Hepatocyte (in vitro differentiated cells): ENCODE measurements around the gene CNTNAP2.

Source experiments
- CTCF ChIP-seq: fragments of 200-600 bp; sonication (generic); IDR thresholded peaks from 2 replicates; pipeline ENCODE4 v1.5.1; 2016; ENCODE audit warnings: antibody characterized with exemption, mild to moderate bottlenecking; ENCODE audit not compliant: poor library complexity
- EZH2 ChIP-seq: fragments of 200-600 bp; sonication (generic); IDR thresholded peaks from 2 replicates; pipeline ENCODE4 v1.6.1; 2016; ENCODE audit warnings: antibody characterized with exemption, mild to moderate bottlenecking, borderline replicate concordance
- EZH2phosphoT487 ChIP-seq: fragments of 200-600 bp; sonication (generic); IDR thresholded peaks from one replicate; pipeline ENCODE4 v1.6.1; 2018; ENCODE audit warnings: antibody characterized with exemption, mild to moderate bottlenecking, low read depth, moderate library complexity; ENCODE audit not compliant: unreplicated experiment, severe bottlenecking

- TF ChIP-seq CTCF, result no peak
- TF ChIP-seq EZH2, result no peak
- no peak for TF ChIP-seq EZH2phosphoT487
Measured at GRCh38 chr7:146067880-146068279, 48.7 kb upstream of the CNTNAP2 start.
